GM19467 (cell line): ENCODE data around the gene SLC7A5.
"Not testable (repeated sequence)": the region's sequence is repeated elsewhere in the genome, so short reads cannot be mapped to it uniquely, and the experiment has no call there.

Experiments used
- ATAC-seq: cut with Tn5 transposase; IDR thresholded peaks from one replicate; pipeline ENCODE4 v1.9.1; 2021; ENCODE audit warnings: mild to moderate bottlenecking, moderate library complexity; ENCODE audit not compliant: unreplicated experiment

Gene SLC7A5

DNA sequence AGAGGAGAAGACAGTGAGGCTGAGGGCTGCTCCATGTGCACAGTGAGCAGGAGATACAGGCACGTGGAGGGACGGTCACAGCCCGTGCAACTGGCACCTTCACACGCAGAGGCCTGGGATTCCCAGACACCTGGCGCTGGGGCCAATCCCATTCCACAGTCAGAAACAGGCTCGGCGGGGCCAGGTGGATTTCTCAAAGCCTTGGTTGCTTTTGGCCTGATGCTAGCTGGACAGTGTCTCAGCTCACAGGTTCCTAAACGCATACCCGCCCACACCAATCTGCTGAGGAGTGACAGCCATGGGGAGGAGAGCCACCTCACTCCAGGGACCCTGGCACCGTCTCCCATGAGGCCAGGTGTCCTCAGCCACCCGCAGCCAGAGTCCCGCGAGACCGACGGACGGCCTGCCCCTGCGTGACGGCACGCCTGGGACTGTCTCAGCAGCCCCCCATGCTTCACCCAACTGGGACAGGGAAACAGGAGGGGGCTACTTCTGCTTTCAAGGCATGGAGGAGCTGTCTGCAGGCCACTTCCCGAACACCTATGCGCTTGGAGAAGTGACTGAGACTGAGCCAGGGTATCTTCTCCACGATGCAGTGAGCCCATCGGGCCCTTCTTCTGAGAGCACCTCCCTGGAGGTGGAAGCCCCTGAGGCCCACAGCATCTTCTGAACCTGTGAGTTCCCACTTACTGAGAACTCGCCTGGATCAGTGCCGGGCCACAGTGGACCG is 6.5 kb downstream of the SLC7A5 start:
- not testable (repeated sequence) for ATAC-seq

- not testable (repeated sequence) for ATAC-seq
Observed at GRCh38 chr16:87861300-87862099, 7.8 kb downstream of the SLC7A5 start.

GRCh38 chr16:87860553-87861299 is 8.6 kb downstream of the SLC7A5 start:
- ATAC-seq, result no peak

GRCh38 chr16:87858151-87858993 is 10.9 kb downstream of the SLC7A5 start:
- ATAC-seq, result not testable (repeated sequence)

DNA sequence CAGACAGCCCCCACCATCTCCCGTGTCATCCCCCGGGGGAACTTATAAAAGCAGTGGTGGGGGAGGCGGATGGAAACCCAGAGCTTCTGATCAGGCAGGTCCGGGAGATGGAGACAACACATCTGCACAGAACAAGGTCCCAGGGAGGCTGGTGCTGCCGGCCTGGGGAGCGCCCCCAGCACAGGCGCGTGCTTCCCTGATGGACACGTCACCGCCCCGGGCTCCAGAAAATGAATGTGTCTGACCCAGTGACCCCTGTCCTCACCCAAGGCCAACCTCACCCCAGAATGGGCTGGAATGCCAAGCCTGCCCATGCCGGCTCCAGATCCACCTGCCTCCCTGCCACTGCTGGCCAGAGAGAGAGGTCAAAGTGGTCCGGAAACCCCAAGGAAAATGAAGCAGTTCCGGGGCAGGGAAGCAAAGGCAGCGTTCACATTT is 12.5 kb downstream of the SLC7A5 start:
- no peak for ATAC-seq

DNA sequence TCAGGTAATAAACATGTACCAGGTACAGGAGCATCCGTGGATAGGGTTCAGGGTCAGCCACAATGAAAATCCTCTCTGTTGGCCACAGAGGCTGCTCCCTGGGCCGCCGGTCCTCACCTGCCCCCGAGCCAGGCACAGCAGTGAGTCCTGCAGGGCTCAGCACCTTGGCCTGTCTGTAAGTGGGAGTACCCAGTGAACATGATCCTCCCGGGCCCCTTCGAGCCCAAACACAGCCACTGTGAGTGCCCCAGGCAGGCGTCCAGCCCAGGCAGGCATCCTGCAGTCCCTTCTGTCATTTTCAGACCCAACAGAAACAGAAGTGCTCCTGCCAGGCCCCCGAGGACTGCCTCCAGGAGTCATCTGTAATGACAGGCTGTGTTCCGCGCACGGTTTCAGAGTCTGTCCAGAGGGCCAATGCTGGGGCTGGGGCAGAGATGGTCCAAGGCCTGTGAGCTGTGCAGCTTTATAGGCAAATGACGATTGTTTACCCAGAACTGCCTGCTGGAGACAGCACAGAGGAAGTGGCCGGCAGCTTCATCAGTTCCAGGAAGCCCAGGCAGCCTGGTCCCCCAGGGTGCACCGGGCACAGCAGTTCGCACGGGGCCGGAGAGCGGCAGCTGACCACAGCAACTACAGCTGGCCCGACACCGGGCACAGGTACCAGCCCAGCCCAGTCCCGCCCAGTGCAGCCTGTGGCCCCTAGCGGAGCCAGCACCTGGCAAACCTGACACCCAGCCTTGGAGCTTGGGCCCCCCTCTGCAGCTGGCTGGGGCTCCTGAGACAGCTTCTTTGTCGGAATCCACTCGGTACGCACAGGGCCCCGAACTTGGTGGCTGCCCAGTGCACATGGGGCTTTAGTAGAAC is 13.2 kb downstream of the SLC7A5 start:
- no peak for ATAC-seq

DNA sequence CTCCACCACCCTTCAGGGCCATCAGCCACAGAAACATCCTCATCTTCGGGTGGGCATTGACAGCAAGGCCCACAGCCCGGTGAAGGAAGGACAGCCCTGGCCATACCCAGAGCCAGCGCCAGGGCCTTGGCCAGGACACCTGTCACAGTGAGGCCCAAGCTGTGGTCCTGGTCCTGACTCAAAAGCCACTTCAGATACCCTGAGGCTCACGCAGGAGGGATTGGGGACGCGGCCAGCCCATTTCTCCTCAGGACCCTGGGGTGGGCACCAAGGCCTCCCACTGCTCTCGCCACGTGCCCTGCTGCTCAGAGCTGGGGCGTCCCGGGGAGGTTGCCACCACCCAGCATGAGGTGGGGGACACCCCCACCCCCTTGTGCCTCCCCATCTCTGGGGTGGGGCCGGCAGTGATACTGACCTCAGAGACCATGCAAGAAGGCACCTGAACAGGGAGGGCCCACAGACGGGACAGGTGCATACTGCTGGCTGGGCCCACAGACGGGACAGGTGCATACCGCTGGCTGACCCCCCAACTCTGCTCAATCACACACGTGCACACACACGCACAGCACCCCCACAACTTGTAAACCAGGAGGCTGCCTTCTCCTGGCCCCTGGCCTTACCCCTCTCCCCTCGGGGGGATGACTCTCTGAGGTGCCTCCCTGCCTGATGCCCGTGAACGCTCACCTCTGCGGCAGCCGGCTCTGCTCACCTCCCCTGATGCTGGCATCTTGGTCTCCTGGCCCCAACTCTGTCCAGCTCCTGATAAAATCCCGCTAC is 14.2 kb downstream of the SLC7A5 start:
- ATAC-seq, result no peak

- no peak for ATAC-seq
Observed at GRCh38 chr16:87854053-87854906, 15.0 kb downstream of the SLC7A5 start.

DNA sequence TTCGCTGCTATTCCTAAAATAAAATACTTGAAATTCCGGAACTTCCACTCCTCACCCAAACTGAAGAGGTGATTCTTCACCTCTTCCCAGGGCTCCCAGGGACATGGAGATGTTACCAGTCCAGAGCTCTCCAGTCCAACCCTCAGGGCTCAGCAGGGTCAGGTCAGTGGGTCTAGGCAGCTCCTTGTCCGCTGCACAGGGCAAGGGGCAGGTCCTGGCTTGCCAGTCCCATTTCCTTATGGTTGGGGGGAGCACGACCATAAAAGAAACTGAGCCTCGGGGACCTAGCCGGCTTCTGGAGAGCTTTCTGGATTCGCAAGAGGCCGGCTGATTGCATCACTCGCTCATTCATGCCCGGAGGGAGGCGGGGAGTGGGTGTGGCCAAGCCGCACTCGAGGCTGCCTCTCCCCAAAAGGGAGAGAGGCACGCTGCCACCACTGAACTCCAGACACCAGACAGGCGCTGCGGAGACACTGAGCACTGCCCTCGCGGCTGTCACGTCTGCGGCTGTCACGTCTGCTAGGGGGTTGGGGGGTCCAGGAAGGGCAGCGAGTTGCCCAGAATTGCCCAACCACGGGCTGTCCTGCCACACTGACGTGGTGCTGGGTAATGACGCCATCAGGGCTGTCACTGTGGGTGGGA is 15.8 kb downstream of the SLC7A5 start:
- ATAC-seq, result no peak

DNA sequence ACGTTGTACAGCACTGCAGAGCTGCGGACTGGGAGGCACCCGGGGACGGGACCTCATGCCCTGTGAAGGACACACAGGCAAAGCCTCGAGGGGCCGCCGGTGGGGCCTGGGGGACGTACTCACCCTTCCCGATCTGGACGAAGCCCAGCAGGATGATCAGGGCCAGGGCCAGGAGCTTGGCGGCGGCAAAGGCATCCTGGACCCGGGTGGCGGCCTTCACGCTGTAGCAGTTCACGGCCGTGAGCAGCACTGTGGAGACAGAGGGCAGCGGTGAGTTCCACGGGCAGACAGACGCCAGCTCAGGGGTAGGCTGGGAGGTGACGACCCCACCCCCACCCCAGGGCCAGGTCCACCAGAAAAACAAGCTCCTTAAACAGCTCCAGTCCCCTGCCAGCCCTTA is 17.7 kb downstream of the SLC7A5 start:
- no peak for ATAC-seq

- ATAC-seq, result no peak
Observed at GRCh38 chr16:87851141-87851587, 18.1 kb downstream of the SLC7A5 start.

DNA sequence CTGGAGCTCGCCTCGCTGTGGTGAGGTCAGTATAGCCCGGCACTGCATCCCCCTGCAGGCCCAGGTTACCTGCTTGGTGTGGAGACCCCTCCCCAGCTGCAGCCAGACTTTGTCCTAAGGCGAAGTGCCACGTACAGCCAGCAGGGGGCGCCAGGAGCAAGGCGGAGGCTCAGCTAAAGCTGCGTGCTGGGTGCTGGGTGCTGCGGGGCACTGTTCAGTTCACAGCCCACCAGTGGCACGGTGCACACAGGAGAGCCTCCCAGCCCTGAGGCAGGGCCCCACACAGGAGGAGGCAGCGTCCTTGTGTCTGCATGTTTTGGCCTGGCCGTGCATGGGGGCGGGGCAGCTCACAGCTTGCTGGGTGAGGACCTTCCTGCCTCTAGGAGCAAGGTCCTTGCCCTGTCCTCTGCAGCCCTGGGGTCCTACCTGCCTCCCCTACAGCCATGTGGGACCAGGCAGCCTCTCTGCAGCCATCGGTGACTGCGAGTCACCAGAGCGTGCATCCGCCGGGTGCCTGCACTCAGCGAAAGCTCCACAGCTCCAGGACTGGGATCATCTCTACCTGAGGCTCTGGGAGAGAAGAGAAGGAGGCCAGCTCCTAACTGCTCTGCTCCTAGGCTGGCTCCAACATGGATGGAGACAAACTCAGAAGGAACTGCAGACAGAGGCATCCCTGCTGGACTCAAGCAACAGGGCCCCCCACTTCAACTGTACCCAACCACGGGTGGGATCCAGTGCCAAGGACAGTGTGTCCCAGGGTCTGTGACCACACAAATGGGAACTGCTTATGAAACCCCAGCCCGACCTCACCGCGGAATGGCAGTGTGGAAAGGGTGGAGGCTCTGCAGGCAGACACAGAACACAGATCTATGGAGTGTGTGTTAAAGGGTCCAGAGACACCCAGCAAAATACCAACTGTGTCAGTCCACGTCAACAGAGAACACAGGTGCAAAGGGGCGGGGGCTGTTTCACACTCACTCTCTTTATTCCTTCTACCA is 19.0 kb downstream of the SLC7A5 start:
- no peak for ATAC-seq

- no peak for ATAC-seq
Observed at GRCh38 chr16:87849419-87850008, 19.8 kb downstream of the SLC7A5 start.

DNA sequence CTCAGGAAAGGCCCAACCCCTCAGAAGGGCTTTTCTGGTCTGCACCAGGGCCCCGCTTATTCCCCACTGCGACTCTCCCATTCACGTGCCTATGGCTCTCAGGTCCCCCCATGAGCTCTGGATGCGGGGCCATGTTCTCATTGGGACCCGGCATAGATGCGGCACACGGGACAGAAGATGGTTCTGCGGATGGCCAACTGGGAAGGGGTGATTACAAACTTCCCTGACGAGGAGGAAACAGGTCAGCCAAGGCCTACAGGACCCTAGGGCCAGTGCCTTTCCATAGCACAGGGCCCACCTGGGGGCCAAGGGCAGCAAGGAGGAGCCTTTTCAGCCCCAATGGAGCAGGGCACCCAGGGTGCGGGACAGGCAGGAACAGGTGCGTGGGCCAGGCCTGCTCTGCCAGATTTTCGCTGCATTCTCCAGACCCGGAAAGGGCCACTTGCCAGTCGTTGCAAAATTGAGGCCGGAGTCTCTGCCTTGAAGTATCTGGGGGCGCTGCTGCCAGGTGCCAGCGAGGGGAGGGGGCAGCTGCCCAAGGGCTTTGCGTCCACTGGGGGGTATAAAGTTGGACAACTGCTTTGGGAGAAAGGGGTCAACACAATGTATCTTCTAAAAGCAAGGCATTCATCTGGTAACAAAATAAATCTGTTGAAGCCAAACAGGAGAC is 20.5 kb downstream of the SLC7A5 start:
- ATAC-seq, result no peak
